GM18517 (cell line): ENCODE data around the gene GMDS.

Experiments
- ATAC-seq: cut with Tn5 transposase; IDR thresholded peaks from one replicate; pipeline ENCODE4 v1.9.1; 2021; ENCODE audit warnings: mild to moderate bottlenecking, moderate library complexity; ENCODE audit not compliant: unreplicated experiment

The GMDS gene

DNA sequence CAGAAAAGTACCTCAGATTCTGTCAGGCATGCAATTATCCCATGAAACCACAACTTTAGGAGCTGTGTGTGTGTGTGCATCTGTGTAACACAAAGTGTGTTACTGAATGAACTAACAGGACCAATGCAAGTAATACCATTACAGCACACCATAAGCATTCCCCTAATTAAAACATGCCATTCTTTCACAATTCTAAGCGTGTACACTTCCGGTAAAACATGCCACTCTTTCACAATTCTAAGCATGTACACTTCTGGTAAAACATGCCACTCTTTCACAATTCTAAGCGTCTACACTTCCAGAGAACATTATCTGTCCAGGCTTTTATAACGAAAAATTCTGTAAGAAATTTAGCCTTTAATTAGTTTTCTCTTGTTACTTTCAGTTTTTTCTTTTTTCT is 238.2 kb downstream of the GMDS start:
- no peak for ATAC-seq

DNA sequence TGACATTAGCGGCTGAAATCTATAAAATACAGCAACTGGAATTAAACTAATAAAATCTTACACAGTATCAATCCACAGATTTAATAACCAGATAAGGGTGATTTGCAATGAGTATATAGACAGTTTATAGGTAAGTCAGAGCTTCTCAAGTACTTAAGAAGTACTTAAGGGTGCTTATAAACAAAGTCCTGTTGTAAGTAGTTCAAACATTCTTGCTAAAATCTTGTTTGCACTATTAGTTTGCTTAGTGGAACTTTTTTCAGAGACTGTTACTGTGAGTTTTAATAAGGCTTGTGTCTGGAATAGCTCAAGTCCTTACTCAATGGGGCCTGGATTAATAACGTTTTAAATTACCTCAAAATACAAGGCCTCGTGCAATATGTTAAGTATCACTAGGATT is 240.5 kb downstream of the GMDS start:
- no peak for ATAC-seq

DNA sequence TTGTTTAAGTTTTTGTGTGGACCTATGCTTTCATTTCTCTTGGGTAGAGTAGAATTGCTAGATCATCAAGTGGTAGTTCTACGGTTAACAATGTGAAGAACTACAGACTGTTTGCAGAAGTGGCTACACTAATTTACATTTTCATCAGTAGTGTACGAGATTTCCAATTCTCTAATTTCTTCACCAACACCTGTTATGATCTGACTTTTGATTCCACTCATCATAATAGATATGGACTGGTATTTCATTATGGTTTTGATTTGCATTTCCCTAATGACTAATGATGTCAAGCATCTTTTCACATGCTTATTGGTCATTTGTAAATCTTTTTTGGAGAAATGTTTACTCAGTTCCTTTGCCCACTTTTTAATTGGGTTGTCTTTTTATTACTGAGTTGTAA is 244.4 kb downstream of the GMDS start:
- no peak for ATAC-seq

DNA sequence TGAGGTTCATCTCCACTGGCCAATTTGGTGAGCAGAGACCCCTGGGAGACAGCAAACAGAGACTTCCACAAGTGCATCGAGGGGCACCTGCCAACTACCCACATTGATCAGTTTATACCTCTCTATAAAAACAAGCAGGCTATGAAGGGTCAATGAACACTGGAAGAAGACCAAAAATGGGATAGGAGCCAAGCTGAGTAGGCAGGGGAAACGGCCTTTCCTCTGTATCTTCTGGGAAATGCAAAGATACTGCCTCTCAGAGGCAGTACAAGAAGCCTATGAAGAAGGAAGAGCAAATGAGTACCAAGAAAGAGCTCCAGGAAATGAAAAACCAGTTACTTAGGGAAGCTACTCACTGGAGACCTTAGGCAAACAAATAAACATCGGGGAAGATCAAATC is 247.7 kb downstream of the GMDS start:
- no peak for ATAC-seq

GRCh38 chr6:1995636-1996035 is 249.8 kb downstream of the GMDS start:
- ATAC-seq, result no peak

DNA sequence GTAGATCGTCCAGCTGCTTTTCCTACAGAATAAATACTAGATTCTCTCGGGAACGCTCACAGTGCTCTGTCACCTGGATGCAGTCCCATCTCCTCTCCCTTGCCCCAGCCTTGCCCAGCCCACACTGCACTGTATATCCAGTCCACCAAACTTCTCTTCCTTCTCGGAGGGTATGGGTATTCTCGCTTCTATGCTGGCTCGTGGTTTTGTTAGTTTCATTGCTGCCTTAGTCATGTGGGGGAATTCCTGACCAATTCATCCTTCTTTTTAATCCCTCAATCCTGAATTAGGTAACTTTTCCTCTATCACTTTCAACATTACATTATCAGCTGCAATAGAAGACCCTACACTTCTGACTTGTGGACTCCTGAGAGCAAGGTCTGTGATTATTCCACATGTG is 252.4 kb downstream of the GMDS start:
- ATAC-seq, result no peak

DNA sequence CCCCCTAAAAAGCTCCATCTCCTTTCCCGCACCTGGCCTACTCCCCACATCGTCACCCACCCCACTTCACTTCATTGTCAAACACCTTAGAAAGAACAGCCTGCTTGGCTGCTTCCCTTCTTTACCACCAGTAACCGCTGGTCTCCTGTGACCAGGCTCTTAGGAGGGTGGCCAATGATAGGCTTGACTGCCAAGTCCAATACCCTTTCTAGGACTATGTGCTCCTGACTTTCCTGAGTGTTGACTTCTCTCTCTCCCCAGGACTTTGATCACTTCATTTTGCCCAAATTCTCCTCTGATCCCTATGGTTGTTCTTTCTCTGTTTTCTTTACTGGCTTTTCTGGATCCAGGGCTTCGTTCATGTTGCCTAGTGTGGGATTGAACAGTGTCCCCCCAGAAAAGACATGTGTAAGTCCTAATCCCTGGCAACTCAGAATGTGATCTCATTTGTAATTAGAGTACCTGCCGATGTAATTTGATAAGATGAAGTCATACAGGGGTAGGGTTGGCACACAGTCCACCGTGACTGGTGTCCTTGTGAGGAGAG is 254.0 kb downstream of the GMDS start:
- no peak for ATAC-seq

- ATAC-seq, result no peak
Observed at GRCh38 chr6:1988843-1989242, 256.6 kb downstream of the GMDS start.

DNA sequence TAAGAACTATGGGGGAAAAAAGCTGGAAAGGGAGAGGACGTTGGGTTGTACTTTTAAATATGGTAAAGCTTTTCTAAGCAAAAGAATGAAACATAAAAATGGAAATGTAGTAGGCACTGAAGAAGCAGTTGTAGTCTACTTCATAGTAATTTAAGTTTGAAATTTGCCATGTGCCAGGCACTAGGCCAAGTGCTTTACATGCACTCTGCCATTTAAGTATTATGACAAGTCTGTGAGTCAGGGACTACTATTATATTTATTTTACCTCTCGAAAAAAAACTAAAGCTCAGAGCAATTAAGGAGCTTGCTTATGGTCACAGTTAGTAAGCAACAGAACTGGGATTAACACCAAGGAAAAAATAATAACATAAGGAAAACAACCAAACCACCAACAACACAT is 257.8 kb downstream of the GMDS start:
- ATAC-seq, result no peak

- ATAC-seq, result no peak
Observed at GRCh38 chr6:1986454-1987243, 258.8 kb downstream of the GMDS start.

GRCh38 chr6:1984346-1984994 is 260.9 kb downstream of the GMDS start:
- ATAC-seq, result no peak

DNA sequence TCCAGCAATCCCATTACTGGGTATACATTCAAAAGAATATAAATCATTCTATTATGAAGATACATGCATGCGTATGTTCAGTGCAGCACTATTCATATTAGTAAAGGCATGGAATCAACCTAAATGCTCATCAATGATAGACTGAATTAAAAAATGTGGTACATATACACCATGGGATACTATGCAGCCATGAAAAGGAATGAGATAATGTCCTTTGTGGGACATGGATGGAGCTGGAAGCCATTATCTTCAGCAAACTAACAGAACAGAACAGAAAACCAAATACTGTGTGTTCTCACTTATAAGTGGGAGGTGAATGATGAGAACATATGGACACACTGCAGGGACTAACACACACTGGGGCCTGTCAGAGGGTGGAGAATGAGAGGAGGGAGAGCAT is 261.6 kb downstream of the GMDS start:
- no peak for ATAC-seq

GRCh38 chr6:1972962-1973361 is 272.4 kb downstream of the GMDS start:
- no peak for ATAC-seq

- ATAC-seq, result no peak
Observed at GRCh38 chr6:1971612-1972011, 273.8 kb downstream of the GMDS start.

GRCh38 chr6:1970151-1970561 is 275.2 kb downstream of the GMDS start:
- ATAC-seq, result no peak

DNA sequence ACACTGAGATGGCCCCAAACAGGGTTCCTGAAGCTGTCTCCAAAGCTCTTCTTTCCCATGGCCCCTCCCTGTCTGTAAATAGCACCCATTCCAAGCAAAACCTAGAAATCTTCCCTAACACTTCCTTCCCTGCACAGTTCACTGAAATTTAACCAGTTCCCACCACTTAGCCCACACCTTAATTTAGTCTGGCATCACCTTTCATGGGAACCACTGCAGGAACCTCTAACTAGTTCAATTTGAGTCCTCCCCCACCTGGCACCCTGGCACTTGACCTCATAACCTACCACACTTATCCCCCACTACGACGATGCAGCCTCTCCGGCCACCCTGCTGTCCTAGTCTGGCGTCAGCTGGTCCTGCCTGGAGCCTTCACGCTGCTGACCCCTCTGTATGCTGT is 278.7 kb downstream of the GMDS start:
- ATAC-seq, result no peak

- no peak for ATAC-seq
Observed at GRCh38 chr6:1965596-1966224, 279.7 kb downstream of the GMDS start.

GRCh38 chr6:1963596-1963995 is 281.8 kb downstream of the GMDS start:
- ATAC-seq, result no peak

DNA sequence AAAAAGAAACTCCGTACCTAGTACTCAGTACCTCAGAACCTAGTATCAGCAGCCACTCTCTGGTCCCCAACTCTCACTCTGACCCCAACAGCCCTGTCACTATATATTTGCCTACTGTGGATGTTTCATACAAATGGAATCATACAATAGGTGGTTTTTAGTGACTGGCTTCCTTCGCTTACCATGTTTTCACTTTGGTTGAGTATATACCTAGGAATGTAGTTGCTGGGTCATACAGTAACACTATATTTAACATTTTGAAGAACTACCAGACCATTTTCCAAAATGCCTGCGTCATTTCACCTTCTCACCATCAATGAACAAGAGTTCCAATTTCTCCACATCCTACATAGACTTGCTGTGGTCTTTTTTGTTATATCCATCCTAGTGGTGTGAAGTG is 283.2 kb downstream of the GMDS start:
- ATAC-seq, result no peak

DNA sequence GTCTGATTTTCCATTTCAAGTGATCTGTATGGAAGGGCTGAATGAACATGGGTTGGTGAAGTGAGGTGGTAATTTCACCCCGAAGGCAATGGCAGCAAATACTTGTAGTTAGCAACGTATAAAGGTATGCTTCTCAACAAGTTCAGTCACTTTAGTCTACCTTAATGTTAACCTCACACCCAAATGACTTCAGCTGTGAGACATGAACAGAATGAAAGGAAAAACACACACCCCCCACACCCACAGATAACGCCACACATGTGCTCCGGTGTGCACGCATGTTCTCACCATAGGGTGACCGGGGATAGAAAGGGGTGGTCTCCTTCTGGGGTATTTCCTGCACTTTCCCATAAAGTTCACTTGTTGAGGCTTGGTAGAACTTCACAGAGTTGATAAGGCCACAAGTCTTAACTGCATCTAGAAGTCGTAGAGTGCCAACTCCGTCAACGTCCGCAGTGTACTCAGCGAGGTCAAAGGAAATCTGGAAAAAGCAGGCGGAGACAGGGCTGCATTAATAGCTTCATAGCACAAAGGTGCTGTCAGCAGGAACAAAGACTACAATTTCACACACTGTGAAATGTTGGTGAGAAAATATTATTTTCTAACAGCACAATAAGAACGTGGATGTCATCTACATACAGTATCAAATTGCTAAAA is 284.8 kb downstream of the GMDS start:
- no peak for ATAC-seq

- ATAC-seq, result no peak
Observed at GRCh38 chr6:1958257-1958656, 287.1 kb downstream of the GMDS start.
